ENCODE results near the gene SIK2.
"Not testable (repeated sequence)": the region's sequence is repeated elsewhere in the genome, so short reads cannot be mapped to it uniquely, and the experiment has no call there.

Gene SIK2

GRCh38 chr11:111657905-111658304, 55.7 kb downstream of the SIK2 start:
- DNase-seq (ENCODE audit: low spot score): not testable (repeated sequence)

GRCh38 chr11:111658493-111658892, 56.2 kb downstream of the SIK2 start:
- not testable (repeated sequence) for DNase-seq (ENCODE audit: low spot score)

- DNase-seq (ENCODE audit: low spot score): no peak
These were observed 57.2 kb downstream of the SIK2 start for GRCh38 chr11:111659201-111660115.

- no peak for DNase-seq (ENCODE audit: low spot score)
These were observed 58.6 kb downstream of the SIK2 start for GRCh38 chr11:111660822-111661221.

- DNase-seq (ENCODE audit: low spot score): no peak
These were observed 61.6 kb downstream of the SIK2 start for GRCh38 chr11:111663820-111664219.

GRCh38 chr11:111665777-111666176, 63.5 kb downstream of the SIK2 start:
- DNase-seq (ENCODE audit: low spot score): peak; percentile 1

GRCh38 chr11:111668980-111669379, 66.7 kb downstream of the SIK2 start:
- DNase-seq (ENCODE audit: low spot score): no peak

GRCh38 chr11:111671383-111671782, 69.1 kb downstream of the SIK2 start:
- DNase-seq (ENCODE audit: low spot score): no peak

GRCh38 chr11:111672949-111673348, 70.7 kb downstream of the SIK2 start:
- no peak for DNase-seq (ENCODE audit: low spot score)

GRCh38 chr11:111674941-111675340, 72.7 kb downstream of the SIK2 start:
- DNase-seq (ENCODE audit: low spot score): no peak

- no peak for DNase-seq (ENCODE audit: low spot score)
These were observed 73.6 kb downstream of the SIK2 start for GRCh38 chr11:111675891-111676290.

- DNase-seq (ENCODE audit: low spot score): no peak
These were observed 74.8 kb downstream of the SIK2 start for GRCh38 chr11:111676878-111677585.

- no peak for DNase-seq (ENCODE audit: low spot score)
These were observed 78.4 kb downstream of the SIK2 start for GRCh38 chr11:111680486-111681175.

- DNase-seq (ENCODE audit: low spot score): no peak
These were observed 81.6 kb downstream of the SIK2 start for GRCh38 chr11:111683806-111684205.

GRCh38 chr11:111684251-111684650, 82.0 kb downstream of the SIK2 start:
- no peak for DNase-seq (ENCODE audit: low spot score)

GRCh38 chr11:111688013-111688412, 85.8 kb downstream of the SIK2 start:
- no peak for DNase-seq (ENCODE audit: low spot score)

GRCh38 chr11:111691176-111691575, 88.9 kb downstream of the SIK2 start:
- DNase-seq (ENCODE audit: low spot score): no peak

GRCh38 chr11:111691741-111692140, 89.5 kb downstream of the SIK2 start:
- no peak for DNase-seq (ENCODE audit: low spot score)

GRCh38 chr11:111693224-111693937, 91.1 kb downstream of the SIK2 start:
- DNase-seq (ENCODE audit: low spot score): no peak

GRCh38 chr11:111694851-111695250, 92.6 kb downstream of the SIK2 start:
- DNase-seq (ENCODE audit: low spot score): no peak

GRCh38 chr11:111696556-111696955, 94.3 kb downstream of the SIK2 start:
- DNase-seq (ENCODE audit: low spot score): no peak

All from SK-N-DZ (cell line).